HG02970 (cell line): ENCODE measurements around the gene TBC1D9.

ENCODE experiments used
- ATAC-seq: cut with Tn5 transposase; IDR thresholded peaks from one replicate; pipeline ENCODE4 v1.9.1; 2021; ENCODE audit warnings: mild to moderate bottlenecking, moderate library complexity, moderate number of reproducible peaks; ENCODE audit not compliant: unreplicated experiment, low FRiP score

The TBC1D9 gene

DNA sequence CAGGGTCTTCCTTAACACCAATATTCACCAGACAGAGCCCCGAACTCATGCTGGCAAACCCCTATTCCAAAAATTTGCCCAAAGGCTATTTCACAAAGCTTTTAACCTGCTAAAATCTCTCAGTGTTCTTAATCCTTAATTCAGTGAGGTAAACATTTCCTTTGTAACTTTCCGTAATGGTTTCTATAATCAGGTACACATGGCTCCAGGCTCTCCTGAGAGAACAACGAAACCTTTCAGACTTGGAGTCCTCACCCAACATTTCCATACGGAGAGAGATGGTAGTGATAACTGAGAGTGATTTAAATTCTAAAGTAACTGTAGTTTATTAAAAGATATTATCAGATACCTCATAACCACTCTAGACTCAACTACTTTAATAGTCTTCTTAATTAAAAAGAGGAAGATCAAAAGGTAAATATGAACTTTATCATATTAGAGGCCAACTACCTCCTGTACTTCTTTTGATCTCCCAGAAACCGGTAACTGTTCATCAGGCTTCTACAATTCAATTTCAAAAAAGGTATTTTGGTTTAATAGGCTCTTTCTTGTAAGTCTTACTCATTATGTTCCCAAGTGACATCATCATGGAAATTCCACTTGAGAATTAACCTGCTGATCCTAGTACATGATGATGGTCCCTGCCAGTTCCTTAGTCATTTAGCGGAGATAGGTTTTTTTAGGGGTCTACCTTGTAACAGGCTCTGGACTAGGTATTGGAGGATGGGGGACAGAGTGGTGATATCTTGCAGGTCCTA, 96.1 kb downstream of the TBC1D9 start:
- ATAC-seq: no peak

DNA sequence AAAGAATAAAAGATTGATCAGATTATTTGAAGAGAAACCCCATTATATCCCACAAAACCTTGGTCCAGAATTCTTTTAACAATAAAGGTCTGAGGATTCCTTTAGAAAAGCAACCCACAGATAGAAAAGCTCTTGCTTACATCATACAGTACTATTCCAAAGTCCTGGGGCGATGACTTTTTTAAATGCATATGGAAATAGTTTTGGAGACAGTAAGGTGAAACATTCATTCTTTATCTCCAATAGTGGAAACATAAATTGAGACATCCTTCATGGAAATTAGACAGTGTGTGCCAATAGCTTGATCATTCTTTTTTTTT, 101.7 kb downstream of the TBC1D9 start:
- ATAC-seq: no peak

DNA sequence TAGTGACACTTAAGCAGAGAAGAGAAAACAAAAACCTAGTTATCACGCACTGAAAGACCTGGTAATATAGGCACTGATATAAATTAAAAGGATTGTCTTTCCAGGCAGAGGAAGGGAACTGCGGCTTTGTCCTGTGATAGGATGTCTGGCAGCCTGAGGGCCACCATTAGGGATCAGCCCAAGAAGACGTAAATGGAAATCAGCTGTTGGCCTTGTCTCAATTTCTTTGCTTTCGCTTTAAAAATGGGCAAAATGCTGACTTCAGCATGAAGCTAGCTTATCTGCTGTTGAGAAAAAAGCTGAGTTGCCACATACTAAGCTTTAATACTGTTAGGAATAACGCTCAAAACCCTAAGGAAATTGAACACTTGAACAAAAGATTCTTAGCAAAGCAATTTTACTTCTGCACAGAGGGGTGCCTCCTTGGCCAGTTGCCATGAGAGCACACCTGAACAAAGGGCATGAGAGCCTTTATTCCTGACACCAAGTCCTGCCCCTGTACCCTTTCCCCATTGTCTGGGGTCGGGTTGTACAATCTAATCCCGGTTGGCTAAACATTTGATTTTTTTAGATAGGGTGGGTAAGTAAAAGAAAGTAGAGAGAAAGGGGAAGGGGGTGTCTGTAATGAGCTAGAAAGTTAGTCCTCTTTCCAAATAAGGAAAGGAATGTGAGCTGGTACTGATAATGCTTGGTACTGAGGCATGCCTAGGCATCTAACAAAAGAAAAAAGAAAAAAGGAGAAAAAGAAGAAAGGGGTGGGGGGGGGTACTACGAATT, 102.3 kb downstream of the TBC1D9 start:
- ATAC-seq: no peak

DNA sequence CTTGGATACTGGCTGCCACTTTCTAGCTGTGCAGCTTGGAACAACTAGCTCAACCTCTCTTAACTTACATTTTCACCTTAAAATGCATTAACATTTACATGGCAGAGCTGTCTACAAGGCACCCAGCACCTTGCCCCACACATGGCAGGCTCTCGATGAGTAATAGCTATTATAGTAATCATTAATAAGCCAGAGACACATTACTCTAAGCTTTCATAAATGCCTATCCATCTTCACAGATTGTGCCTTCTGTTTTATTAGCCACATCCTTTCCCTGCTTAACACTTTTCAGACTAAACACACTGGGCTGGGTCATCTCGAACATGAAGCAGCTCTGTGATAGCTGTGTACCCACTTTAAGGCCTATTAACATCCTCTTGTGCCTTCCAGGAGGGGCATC, 103.6 kb downstream of the TBC1D9 start:
- ATAC-seq: no peak

DNA sequence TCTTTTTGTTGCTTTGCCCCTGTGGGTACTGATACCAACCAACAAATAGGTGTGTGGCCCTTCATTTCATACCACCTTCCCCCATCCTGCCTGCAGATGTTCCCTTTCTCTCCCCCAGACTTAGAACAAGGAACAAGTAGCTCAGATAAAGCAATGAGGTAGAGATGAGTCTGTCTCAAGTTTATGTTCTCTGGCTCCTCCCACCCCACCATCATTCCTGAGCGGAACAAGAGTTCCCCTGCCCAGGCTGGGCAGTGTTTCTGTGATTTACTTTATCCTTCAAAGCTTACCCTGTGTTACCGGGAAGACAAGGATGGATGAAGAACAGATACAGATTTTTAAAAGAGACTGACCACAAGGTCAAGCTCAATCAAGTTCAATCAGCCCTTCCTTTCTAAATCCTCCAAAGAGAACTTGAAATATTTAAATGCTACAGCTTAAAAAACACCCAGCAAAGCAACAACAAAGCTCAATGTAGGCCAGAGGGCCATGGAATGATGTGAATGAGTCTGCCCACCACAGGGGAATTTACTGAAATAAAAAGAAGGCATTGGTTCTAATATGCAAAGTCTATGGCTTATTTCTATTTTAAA, 107.4 kb downstream of the TBC1D9 start:
- ATAC-seq: no peak

DNA sequence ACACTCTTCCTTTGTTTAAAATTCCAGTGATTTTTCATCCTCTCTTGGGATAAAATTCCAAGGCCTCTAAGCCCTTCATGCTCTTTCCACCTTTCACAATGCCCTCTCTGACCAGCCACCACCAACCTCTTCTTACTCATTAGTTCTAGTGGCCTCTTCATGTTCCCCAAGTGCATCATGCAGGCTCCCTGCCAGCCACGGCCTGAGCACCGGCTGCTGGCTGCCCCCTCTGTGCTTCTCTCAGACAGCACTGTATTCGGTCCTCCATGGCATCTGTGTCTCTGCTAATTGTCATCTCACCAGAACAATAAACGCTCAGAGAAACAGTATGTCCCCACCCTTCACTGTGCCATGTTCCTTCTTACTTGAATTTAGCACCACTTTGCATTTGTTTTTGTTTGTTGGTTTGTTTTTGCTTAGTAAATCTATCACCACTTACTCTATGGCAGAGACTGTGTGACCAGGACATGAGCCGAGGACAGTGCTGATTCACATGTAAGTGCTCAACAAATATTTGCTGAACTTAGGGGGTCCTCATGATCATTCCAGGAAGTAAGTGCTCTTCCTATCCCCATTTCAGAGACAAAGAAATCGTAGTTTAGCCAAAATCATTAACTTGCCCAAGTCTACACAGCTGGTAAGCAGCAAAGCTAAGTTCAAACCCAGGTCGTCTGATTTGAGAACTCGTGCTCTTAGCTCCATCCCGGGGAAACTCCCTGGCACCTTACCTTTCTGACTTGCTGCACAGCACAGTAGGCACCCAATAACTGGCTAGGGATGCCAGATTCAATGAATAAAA, 110.4 kb downstream of the TBC1D9 start:
- ATAC-seq: no peak

DNA sequence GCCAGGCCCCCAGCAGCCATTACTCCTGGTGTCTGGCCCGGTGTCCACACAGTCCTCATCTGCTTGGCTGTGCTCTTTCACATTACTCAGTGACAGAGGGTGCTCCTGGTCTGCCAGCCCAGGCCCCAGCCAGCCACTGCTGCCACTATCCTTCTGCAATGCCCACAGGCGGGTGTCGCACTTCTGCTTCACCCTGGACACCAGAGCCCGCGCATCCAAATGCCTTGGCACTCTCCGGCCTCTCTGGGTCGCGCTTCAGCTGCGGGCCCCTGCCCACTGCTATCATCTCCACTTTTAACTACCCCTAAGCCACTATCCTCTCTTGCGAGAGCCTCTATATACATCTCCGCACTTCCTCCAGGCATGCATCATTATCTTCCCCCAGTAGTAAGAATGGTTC, 111.0 kb downstream of the TBC1D9 start:
- ATAC-seq: no peak

DNA sequence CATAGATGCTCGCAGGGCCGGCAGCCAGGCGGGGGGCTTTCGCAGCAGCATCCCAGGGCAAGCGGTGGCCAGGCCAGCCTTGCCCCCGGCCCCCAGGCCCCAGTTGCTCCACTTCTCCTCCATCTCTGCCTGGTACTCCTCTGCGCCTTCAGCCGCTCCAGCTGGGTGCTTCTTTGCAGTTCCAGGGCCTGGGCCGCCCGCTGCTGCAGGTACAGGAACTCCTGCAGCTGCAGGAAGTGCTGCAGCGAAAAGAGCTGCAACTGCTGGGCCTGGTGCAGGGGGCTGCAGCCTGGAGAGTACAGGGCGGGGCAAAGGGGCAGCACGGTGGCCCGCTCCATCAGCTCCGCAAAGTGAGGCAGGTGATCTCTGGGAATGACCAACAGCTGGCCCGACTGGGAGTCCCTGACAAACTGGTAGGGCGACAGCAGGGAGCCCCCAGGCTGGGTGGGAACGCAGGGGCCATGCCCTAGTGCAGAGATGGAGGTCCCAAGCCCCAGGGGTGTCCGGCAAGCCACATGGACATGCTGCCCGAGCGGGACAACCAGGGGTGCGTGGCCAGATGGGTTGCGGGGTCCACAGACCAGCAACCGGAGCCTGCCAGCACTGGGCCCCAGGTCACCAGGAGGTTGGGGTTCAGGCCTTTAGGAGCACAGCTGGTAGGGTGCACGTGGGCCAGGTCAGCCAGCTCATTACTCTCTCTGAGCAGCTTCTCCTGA, 111.6 kb downstream of the TBC1D9 start:
- ATAC-seq: no peak

DNA sequence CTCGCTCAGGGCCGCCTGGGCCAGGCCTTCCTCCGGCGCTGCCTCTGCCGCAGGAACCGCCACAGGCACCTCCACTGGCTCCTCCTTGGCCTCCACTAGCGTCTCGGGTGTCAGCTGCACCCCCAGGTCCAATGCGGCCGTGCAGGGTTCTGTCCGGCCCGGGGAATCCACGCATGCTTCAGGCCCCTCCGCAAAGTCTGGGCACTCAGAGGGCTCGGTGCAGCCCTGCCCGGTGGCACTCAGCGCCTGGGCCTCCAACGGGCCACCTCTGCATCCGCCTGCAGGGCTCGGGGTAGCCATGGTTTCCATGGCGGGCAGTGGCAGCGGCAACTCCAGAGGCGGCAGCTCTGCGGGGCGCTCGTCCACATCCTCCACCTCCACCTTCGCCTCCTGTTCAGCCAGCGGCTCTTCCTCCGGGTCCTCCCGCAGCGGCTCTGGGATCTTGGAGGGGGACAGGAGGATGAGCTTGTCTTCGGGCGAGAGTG, 112.6 kb downstream of the TBC1D9 start:
- no peak for ATAC-seq

DNA sequence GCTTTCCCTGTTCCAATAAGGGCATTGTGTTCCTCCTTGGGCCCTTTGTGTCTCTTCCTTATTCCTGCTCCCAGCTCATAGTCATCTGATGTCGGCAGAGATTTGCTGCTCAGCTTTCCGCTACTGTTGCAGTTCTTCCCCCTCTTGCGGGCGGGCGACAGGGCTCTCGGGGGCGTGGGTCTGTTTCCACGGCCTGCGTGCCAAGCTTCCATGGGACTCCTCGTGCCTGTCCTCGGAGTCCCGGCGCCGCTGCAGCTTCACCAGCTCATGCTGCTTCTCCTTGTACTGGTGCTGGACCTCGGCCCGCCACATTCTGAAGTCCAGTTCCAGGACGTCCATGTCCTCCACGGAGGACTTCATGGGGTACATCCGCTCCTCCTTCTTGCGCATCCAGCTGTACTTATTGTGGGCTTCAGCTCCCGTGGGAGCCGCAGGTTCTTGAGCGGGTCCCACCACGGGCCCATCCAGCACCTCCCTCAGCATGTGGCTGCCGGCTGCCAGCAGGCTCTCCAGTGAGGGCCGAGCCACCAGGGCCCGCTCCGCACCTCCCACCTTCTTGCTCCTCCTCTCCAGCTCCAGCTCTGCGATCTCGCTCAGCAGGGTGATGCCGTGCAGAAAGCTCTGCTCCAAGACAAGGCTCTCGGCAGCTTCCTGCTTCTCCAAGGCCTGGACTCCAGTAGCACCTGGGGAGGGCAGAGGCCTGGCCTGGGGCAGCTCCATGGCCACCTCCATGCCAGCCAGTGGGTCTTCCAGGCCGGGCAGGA, 113.3 kb downstream of the TBC1D9 start:
- ATAC-seq: no peak

DNA sequence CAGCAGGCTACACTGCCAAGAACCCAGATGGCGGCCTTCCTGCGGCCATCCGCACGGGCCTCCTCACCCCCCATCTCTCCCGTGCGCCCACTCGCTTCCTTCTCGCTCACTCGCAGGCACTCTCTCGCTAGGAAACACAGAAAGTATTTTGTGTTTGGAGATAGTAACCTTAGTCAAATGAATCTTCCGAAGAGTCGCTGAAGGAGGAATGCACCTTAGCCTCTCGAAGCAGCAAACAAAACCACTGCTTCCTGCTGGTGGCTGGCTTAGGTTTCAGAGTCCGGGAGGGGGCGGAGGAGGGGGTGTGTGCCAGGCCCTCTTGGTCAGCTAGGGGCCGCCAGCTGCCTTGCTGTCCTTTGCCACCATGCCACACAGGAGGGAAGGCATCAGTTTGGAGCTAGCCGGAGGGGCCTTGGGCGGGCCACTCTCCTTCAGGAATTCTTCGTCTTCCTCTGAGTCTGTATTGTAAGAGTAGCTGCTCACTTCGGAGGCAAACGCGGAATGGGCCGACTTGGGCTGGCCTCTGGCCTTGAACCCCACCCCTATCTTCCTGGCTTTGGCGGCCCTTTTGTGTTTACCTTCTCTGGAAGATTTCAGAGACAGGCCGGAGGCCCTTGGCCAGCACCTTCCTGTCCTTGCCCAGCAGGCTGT, 114.3 kb downstream of the TBC1D9 start:
- no peak for ATAC-seq

DNA sequence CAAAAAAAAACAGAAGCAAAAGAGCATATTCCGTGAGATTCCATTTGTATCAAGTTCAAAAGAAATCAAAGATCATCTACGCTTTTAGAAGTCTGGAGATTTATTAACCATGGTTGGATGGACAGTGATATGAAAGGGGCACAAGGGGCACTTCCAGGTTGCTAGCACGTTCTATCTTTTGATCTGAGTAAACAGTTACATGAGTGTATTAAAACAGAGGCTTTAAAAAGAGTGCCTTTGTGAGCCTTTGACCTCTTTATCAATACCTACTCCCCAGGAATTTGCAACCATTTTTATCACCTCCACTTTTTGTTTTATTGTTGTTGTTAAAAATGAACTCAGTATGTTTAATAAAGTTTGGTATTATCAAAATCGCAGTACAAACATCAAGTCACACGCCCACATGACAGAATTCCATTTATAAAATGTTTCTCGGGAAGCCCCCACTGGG, 115.1 kb downstream of the TBC1D9 start:
- no peak for ATAC-seq

DNA sequence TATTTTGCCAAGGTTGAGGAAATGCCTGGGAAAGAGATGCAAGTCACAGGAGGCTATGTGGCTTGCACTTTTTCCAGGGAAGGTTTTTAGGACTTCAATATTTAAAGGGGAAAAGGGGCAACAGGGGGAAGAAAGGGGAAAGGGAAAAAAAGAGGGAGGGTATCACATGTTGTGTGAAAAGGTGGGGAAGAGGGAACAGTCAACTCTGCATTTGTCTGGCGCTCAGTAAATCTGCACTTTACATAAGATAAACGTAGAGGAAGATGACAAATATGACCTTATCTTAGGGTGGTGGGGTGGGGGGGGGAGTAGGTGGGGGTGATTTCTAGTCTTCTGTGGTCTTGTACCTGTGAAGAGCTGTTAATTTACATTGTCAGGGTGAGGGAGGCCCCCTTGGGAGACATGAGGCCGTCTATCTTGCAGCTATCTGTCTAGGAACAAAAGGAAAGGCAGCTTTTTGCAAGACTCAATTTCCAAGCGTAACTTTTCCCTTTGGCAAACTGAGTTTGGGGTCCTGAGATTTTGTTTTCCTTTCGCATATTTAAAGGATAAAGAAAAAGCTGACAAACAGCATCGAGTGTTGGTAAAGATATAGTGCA, 115.9 kb downstream of the TBC1D9 start:
- no peak for ATAC-seq

DNA sequence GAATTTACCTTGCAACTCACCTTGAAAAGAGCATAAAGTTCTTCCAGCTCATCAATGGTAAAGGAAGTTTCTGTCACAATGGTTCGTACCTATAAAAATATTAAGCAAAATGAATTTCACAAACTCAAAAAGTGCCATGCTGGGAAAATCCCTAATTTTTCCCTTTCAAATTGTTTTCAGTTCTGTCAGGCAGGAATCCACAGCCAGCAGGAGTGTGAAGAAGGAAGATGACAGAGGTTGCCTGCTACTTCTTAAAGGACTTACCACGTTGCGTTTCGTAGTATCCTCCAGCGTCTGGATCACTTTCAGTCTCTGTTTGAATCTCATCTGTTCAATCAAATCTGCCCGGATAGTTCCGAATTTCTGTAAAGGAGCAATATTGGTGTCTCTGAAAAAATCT, 117.1 kb downstream of the TBC1D9 start:
- no peak for ATAC-seq

DNA sequence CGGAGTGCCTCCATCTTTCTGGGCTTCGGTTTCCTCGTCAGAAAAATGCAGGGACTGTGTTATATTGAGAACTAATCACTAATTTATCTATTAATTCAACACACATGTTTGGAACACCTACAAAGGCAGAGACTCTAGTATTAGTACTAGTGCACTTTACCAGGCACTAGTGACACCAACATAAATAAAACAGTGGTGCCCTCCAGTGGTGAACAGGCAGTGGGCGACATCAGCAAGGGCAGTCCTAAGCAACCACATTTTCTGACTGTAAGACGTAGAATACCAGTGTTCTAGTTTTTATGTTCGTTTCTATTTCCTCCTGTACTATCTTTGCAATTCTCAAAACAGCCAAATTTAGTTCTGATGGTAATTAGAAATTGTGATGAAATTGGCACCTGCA, 118.3 kb downstream of the TBC1D9 start:
- no peak for ATAC-seq

DNA sequence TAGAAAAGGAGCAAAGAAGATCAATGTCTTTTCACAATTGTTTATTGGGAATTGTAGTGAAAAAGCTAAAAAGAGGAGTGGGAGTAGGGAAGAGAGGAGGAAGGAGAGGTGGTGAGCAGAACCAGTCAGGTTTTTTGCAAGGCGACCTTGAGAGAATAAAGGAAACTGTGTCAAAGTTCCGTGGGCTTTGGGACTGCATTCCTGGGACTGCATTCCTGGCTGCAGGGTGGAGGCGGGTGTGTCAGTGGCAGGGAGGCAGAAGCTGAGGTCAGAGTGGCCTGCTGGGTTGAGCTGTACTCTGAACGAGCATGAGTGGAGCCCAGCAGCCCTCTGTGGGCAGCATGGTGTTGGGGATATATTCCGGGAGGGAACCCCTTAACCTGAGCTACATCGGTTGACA, 120.6 kb downstream of the TBC1D9 start:
- ATAC-seq: no peak

DNA sequence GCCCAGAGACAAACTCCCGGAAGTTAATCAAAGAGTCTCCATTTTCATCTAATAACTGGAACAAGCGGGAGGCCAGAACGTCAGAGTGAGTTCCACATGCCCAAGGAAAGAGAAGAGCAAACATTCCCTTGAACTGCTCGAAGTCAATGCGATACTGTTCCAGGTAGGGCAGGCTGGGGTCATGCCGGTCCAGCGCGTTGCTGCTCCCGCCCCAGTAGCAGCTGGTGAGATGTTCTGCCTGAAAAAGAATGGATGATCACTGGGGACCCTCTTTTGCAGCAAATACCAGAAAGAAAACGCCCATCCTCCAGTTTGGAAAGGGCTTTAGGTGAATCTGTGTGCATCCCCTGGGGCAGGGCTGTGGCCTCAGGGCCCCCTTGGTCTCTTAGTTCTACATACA, 122.2 kb downstream of the TBC1D9 start:
- no peak for ATAC-seq

DNA sequence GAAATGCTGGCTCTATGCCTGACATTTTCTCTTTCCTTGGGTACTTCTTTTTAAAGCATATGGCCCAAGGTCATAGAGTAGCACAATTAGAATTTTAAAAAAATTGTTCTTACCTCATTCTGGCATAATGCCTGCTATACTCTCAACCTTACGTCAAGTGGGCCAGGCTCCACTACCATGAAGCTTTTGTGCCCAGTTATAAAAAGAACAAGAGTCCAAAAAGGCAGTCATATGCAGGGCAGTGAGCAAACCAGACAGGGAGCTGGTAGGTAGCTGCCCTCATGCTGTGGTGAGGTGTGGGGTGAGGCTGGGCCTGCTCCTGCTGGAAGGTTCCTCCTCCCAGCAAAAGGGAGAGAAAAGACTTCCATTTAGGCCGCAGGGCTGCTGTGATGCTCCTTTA, 123.1 kb downstream of the TBC1D9 start:
- no peak for ATAC-seq

DNA sequence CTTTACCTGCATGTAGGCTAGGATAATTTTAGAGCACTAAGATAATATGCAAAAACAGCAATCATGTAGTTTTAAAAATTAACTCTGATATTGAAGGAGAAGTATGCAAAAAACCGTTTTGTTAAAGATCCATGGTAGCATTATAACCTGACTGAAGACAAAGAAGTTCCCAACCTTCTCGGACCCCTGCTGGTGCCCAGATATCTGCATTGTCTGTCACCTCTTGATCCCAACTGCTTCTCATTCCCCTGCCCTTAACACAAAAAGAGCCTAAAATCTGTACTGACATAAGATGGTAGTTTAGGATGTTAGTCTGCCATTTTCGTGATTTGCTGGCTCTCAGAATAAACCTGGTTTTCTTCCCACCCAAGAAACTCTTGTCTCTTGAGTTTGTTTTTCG, 125.9 kb downstream of the TBC1D9 start:
- ATAC-seq: no peak
